ENCODE measurements around the gene CD83. TPM values are rescaled to one million over a fixed set of nuclear protein-coding genes. Genes with fewer than 3 reads are reported as not detected.

The CD83 gene
- total RNA-seq, 1 donor from 2014 or later: 7.4 TPM

DNA sequence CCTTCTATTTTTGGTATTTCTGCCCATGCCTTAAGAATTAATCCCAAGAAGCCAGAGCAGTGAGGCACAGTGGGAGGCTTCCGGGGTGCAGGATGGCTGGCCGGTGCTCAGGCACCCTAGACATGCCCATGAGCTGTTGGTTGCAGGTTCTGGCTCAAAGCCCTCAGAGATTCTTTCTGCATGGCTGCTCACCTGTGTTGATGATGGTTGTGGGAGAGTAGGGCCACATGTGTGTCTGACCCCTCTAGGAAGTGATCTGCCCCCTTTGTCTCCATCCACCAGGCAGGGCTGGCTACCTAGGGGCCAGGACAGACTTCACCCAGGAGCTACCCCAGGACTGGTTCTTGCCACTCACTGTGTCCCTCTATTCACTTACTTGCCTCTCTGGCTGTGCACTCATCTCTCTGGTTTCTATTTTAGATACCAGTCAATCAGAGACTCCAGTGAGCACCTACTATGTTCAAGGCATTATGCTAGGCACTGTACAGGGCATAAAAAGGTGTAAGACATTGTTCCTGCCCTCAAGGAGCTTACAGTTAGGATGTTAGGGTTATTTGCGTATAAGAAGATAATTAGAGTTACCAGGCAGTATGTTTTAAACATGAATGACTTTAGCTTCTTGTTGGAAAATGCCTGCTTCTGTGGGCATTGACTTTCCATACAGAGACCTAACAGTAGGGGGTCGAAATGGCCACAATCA is 16.8 kb downstream of the CD83 start:
- Histone ChIP-seq H3K36me3 (ENCODE audit: control insufficient read depth, insufficient read depth, low read length) (no peaks in the 10 kb centered on the region), H3K27me3 (ENCODE audit: control insufficient read depth, insufficient read depth, low read length) (no peaks in the 10 kb centered on the region), H3K4me3 (ENCODE audit: low read depth, low read length) (no peak overlapping the region)
- TF ChIP-seq, protein P1, sequence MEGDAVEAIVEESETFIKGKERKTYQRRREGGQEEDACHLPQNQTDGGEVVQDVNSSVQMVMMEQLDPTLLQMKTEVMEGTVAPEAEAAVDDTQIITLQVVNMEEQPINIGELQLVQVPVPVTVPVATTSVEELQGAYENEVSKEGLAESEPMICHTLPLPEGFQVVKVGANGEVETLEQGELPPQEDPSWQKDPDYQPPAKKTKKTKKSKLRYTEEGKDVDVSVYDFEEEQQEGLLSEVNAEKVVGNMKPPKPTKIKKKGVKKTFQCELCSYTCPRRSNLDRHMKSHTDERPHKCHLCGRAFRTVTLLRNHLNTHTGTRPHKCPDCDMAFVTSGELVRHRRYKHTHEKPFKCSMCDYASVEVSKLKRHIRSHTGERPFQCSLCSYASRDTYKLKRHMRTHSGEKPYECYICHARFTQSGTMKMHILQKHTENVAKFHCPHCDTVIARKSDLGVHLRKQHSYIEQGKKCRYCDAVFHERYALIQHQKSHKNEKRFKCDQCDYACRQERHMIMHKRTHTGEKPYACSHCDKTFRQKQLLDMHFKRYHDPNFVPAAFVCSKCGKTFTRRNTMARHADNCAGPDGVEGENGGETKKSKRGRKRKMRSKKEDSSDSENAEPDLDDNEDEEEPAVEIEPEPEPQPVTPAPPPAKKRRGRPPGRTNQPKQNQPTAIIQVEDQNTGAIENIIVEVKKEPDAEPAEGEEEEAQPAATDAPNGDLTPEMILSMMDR (IDR thresholded peaks at IDR 0.05; ENCODE audit: insufficient read depth, low read length, poor library complexity, severe bottlenecking): no peak
- DNase-seq (ENCODE audit: low read depth): no peak

DNA sequence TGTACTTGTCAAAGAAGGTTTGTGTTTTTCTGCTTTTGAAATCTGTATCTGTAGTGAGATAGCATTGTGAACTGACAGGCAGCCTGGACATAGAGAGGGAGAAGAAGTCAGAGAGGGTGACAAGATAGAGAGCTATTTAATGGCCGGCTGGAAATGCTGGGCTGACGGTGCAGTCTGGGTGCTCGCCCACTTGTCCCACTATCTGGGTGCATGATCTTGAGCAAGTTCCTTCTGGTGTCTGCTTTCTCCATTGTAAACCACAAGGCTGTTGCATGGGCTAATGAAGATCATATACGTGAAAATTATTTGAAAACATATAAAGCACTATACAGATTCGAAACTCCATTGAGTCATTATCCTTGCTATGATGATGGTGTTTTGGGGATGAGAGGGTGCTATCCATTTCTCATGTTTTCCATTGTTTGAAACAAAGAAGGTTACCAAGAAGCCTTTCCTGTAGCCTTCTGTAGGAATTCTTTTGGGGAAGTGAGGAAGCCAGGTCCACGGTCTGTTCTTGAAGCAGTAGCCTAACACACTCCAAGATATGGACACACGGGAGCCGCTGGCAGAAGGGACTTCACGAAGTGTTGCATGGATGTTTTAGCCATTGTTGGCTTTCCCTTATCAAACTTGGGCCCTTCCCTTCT is 18.4 kb downstream of the CD83 start:
- Histone ChIP-seq H3K27me3 (ENCODE audit: control insufficient read depth, insufficient read depth, low read length) (no peaks in the 10 kb centered on the region), H3K36me3 (ENCODE audit: control insufficient read depth, insufficient read depth, low read length) (no peaks in the 10 kb centered on the region), H3K4me3 (ENCODE audit: low read depth, low read length) (no peak overlapping the region)
- DNase-seq (ENCODE audit: low read depth): no peak
- TF ChIP-seq, protein P1 (IDR thresholded peaks at IDR 0.05; ENCODE audit: insufficient read depth, low read length, poor library complexity, severe bottlenecking): no peak

DNA sequence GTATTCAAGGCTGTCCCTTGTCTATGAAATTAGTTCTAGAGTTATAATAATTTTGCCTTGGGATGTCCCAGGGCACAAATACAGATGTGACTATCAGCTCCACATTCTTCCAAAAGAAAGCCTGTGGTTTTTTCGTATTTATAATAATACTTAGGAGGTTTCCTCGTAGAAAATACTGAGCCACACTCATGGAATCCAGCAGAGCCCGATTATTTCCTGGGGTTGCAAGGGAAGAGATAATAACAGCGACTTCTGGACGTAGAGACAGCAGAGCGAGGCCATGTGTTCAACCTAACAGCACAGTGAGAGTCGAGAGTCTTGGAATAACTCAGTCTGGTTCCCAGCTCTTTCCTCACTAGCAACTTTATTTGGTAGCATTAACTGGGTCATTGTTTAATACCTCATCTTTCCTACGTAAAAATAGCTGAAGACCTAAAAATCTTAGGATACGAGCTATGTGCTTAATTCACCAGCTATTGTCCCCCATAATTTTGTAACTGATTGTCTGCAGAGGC is 21.2 kb downstream of the CD83 start:
- no peak overlapping the region for H3K4me3 ChIP-seq (ENCODE audit: low read depth, low read length)
- H3K36me3 ChIP-seq (ENCODE audit: control insufficient read depth, insufficient read depth, low read length): no peaks in the 10 kb centered on the region
- no peak for DNase-seq (ENCODE audit: low read depth)
- TF ChIP-seq, protein P1 (IDR thresholded peaks at IDR 0.05; ENCODE audit: insufficient read depth, low read length, poor library complexity, severe bottlenecking): no peak
- no peaks in the 10 kb centered on the region for H3K27me3 ChIP-seq (ENCODE audit: control insufficient read depth, insufficient read depth, low read length)

DNA sequence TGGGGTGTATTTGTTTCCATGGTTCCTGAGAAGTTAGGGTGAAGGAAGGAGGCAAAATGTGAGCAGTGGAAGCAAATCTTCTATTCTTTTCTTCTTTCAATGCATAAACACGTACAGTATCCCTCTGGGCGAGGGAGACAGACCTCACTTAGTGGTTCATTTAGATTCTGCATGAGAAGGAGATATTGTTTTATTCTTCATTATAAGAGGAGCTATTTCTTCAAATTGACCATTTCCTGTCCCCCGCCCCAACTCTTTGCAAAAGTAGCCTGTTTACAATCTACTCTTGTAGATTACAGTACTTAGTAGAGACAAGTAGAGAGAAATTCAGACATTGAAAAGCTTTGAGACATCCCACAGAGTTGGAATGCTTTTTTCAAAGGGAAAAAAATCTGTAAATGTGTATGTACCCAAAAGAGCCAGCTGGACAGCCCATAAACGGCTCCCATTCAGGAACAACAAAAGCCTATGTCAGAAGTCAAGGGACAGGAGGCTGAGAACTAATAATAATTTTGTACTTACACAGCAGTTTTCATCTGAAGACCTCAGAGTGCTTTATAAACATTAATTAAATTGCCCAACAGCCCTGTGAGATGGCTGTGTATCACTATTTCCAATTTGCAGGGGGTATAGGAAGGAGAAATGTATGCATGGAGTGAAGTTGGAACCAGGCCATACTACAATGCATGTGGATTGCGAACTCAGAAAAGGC is 23.9 kb downstream of the CD83 start:
- H3K27me3 ChIP-seq (ENCODE audit: control insufficient read depth, insufficient read depth, low read length): no peaks in the 10 kb centered on the region
- H3K36me3 ChIP-seq (ENCODE audit: control insufficient read depth, insufficient read depth, low read length): no peaks in the 10 kb centered on the region
- TF ChIP-seq, protein P1 (IDR thresholded peaks at IDR 0.05; ENCODE audit: insufficient read depth, low read length, poor library complexity, severe bottlenecking): no peak
- H3K4me3 ChIP-seq (ENCODE audit: low read depth, low read length): no peak overlapping the region
- DNase-seq (ENCODE audit: low read depth): no peak

DNA sequence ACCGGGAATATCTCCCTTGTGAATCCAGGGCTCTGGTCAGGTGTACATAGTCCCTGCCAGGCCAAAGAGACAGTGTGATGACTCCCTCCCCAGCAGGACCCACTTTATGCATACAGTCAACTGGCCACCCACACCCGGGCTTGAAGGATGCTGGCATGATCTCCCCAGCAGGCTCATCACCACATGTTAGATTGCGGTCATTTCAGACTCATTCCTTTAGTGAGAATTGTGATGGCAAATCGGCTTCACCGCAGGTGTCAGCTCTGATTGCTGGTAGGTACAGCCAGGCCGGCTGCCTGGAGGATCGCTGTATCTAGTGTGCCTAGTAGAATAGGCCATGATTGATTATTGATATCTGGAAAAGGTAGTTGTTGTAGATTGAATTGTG is 24.5 kb downstream of the CD83 start:
- TF ChIP-seq, protein P1 (IDR thresholded peaks at IDR 0.05; ENCODE audit: insufficient read depth, low read length, poor library complexity, severe bottlenecking): no peak
- Histone ChIP-seq H3K27me3 (ENCODE audit: control insufficient read depth, insufficient read depth, low read length) (no peaks in the 10 kb centered on the region), H3K36me3 (ENCODE audit: control insufficient read depth, insufficient read depth, low read length) (no peaks in the 10 kb centered on the region), H3K4me3 (ENCODE audit: low read depth, low read length) (no peak overlapping the region)
- DNase-seq (ENCODE audit: low read depth): no peak
